Measurements from ENCODE around the gene ADGRB3.
"Not testable (repeated sequence)": the region's sequence is repeated elsewhere in the genome, so short reads cannot be mapped to it uniquely, and the experiment has no call there.

The ADGRB3 gene

GRCh38 chr6:68941345-68941744 lies 306.3 kb downstream of the ADGRB3 start:
- DNase-seq (ENCODE audit: low read depth in 2 of 2), result no peak

GRCh38 chr6:68947721-68948120 lies 312.6 kb downstream of the ADGRB3 start:
- no peak for DNase-seq (ENCODE audit: low read depth in 2 of 2)

- no peak for DNase-seq (ENCODE audit: low read depth in 2 of 2)
Observed at GRCh38 chr6:68951270-68951669, 316.2 kb downstream of the ADGRB3 start.

GRCh38 chr6:68958327-68958726 lies 323.2 kb downstream of the ADGRB3 start:
- DNase-seq (ENCODE audit: low read depth in 2 of 2), result no peak

GRCh38 chr6:68967549-68968300 lies 332.6 kb downstream of the ADGRB3 start:
- DNase-seq (ENCODE audit: low read depth in 2 of 2), result peak; percentile 17 to 32

- DNase-seq (ENCODE audit: low read depth in 2 of 2), result no peak
Observed at GRCh38 chr6:68968301-68968649, 333.2 kb downstream of the ADGRB3 start.

- no peak for DNase-seq (ENCODE audit: low read depth in 2 of 2)
Observed at GRCh38 chr6:68973066-68973465, 338.0 kb downstream of the ADGRB3 start.

- no peak for DNase-seq (ENCODE audit: low read depth in 2 of 2)
Observed at GRCh38 chr6:68975064-68975463, 340.0 kb downstream of the ADGRB3 start.

- no peak for DNase-seq (ENCODE audit: low read depth in 2 of 2)
Observed at GRCh38 chr6:68975816-68976215, 340.7 kb downstream of the ADGRB3 start.

- DNase-seq (ENCODE audit: low read depth in 2 of 2), result no peak
Observed at GRCh38 chr6:68976260-68976659, 341.2 kb downstream of the ADGRB3 start.

GRCh38 chr6:68978411-68978810 lies 343.3 kb downstream of the ADGRB3 start:
- DNase-seq (ENCODE audit: low read depth in 2 of 2), result no peak

- not testable (repeated sequence) for DNase-seq (ENCODE audit: low read depth in 2 of 2)
Observed at GRCh38 chr6:68981668-68982067, 346.6 kb downstream of the ADGRB3 start.

- DNase-seq (ENCODE audit: low read depth in 2 of 2), result no peak
Observed at GRCh38 chr6:68988698-68989097, 353.6 kb downstream of the ADGRB3 start.

- no peak for DNase-seq (ENCODE audit: low read depth in 2 of 2)
Observed at GRCh38 chr6:68990317-68990716, 355.2 kb downstream of the ADGRB3 start.

- DNase-seq (ENCODE audit: low read depth in 2 of 2), result no peak
Observed at GRCh38 chr6:68993911-68994310, 358.8 kb downstream of the ADGRB3 start.

GRCh38 chr6:68994521-68994920 lies 359.4 kb downstream of the ADGRB3 start:
- DNase-seq (ENCODE audit: low read depth in 2 of 2), result no peak

GRCh38 chr6:69005199-69005598 lies 370.1 kb downstream of the ADGRB3 start:
- DNase-seq (ENCODE audit: low read depth in 2 of 2), result no peak

- DNase-seq (ENCODE audit: low read depth in 2 of 2), result no peak
Observed at GRCh38 chr6:69007781-69008180, 372.7 kb downstream of the ADGRB3 start.

- no peak for DNase-seq (ENCODE audit: low read depth in 2 of 2)
Observed at GRCh38 chr6:69012211-69012610, 377.1 kb downstream of the ADGRB3 start.

- no peak for DNase-seq (ENCODE audit: low read depth in 2 of 2)
Observed at GRCh38 chr6:69012876-69013275, 377.8 kb downstream of the ADGRB3 start.

GRCh38 chr6:69018906-69019305 lies 383.8 kb downstream of the ADGRB3 start:
- DNase-seq (ENCODE audit: low read depth in 2 of 2), result no peak

- DNase-seq (ENCODE audit: low read depth in 2 of 2), result no peak
Observed at GRCh38 chr6:69019832-69020231, 384.8 kb downstream of the ADGRB3 start.

- no peak for DNase-seq (ENCODE audit: low read depth in 2 of 2)
Observed at GRCh38 chr6:69022993-69023392, 387.9 kb downstream of the ADGRB3 start.

GRCh38 chr6:69026243-69026642 lies 391.2 kb downstream of the ADGRB3 start:
- no peak for DNase-seq (ENCODE audit: low read depth in 2 of 2)

All from stimulated activated CD8-positive, alpha-beta memory T cell treated with anti-CD3 and anti-CD28 coated beads, Interleukin-2, amount 100 ng/mL, for 48 hours (primary cell).